Spleen (tissue), 7 donors: Measurements from ENCODE around the gene SLC7A8.

Source experiments
- POLR2A ChIP-seq, 3 donors: fragments of 450-650 bp; IDR thresholded peaks; one replicate each; pipeline ENCODE4 v1.5.1; 2017; ENCODE audit warnings: antibody characterized with exemption in 3 of 3, mild to moderate bottlenecking in 1 of 3
- TF ChIP-seq, protein P1 (sequence below), 11 experiments: fragments of 200-600 bp in 7 of 11; fragments of 450-650 bp in 4 of 11; sonication (generic) in 4 of 11; IDR thresholded peaks in 8 of 11; conservative IDR thresholded peaks in 3 of 11; 1 replicate in 7 of 11; 2 replicates in 4 of 11; pipeline versions ENCODE4 v1.4.0 to v1.8.0; 2016 to 2021; ENCODE audit warnings: antibody characterized with exemption in 11 of 11, inconsistent platforms in 4 of 11, mild to moderate bottlenecking in 1 of 11
- donor health status: DM: no; HTN: no; CAD: no; lungs with moderate emphysema.
- donor health status: DM: no; HTN: no; CAD: no.
- donor health status: DM: no; HTN: no; CAD: no.

DNA sequence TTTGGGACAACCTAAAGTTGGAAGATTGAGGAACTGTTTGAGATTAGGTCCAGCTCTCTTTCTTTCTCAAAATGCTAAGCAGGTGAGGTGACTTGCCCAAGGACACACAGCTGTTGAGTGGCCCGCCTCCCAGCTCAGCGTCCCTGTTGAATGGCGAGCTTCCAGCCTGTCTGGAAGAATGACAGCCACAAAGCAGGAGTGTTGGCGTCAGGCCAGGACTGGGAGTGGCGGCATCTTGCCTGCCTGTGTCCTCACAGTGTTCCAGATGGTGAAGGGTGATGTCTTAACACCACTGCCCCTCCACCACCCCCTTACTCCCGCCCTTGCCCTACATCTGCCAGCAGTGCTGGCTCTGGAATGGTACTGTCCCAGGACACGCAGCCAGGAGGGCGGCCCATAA lies 60.0 kb downstream of the SLC7A8 start:
- TF ChIP-seq, protein P1, sequence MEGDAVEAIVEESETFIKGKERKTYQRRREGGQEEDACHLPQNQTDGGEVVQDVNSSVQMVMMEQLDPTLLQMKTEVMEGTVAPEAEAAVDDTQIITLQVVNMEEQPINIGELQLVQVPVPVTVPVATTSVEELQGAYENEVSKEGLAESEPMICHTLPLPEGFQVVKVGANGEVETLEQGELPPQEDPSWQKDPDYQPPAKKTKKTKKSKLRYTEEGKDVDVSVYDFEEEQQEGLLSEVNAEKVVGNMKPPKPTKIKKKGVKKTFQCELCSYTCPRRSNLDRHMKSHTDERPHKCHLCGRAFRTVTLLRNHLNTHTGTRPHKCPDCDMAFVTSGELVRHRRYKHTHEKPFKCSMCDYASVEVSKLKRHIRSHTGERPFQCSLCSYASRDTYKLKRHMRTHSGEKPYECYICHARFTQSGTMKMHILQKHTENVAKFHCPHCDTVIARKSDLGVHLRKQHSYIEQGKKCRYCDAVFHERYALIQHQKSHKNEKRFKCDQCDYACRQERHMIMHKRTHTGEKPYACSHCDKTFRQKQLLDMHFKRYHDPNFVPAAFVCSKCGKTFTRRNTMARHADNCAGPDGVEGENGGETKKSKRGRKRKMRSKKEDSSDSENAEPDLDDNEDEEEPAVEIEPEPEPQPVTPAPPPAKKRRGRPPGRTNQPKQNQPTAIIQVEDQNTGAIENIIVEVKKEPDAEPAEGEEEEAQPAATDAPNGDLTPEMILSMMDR (IDR thresholded peaks at IDR 0.05 in 8 of 11, conservative IDR thresholded peaks at IDR 0.05 in 3 of 11), result no peak
- no peak for TF ChIP-seq POLR2A (IDR thresholded peaks at IDR 0.05)
